Endothelial cell of umbilical vein (primary cell): ENCODE data around the gene GFER. TPM values are rescaled to one million over a fixed set of nuclear protein-coding genes. Genes with fewer than 3 reads are reported as not detected.

Source experiments
- BruUV-seq: library from RNA; stranded (reverse); fragments of 400-500 nt; replicated peaks from 2 replicates; lab custom pipeline; 2021; lab: Mats Ljungman, UMichigan
- CTCF ChIA-PET: fragments of 300-600, 350-600 bp; sonication (Branson Sonifier 250); formaldehyde crosslinking; loops from one replicate; lab custom pipeline; 2021; ENCODE audit warnings: antibody characterized with exemption, inconsistent platforms; lab: Charles Lee
- POLR2A ChIA-PET: fragments of 300-600, 350-600 bp; sonication (Branson Sonifier 250); formaldehyde crosslinking; loops from one replicate; lab custom pipeline; 2021; ENCODE audit warnings: antibody characterized with exemption, inconsistent platforms; lab: Charles Lee
- DNase-seq: peaks from one replicate; pipeline ENCODE4 v3.0.0-alpha.2; 2011; ENCODE audit warnings: low read depth, low spot score
- FAIRE-seq: peaks from 2 replicates; lab custom pipeline; 2011; peaks lifted over from hg19 to GRCh38; lab: Jason Lieb, UNC
- H2AFZ ChIP-seq: 2 replicates; pipeline ENCODE4 v1.6.0; 2012; ENCODE audit warnings: low read depth, low read length, control low read depth, inconsistent platforms
- H3K27ac ChIP-seq: 2 replicates; pipeline ENCODE4 v1.5.1; 2011; ENCODE audit warnings: low read depth, mild to moderate bottlenecking, control low read depth, low read length, moderate library complexity; ENCODE audit not compliant: insufficient read depth
- H3K27me3 ChIP-seq, 2 experiments: 2 replicates each; pipeline versions ENCODE4 v1.6.0 to v1.6.1; 2011; ENCODE audit warnings: low read length in 2 of 2, mixed read lengths in 1 of 2; ENCODE audit not compliant: control insufficient read depth in 2 of 2, insufficient read depth in 2 of 2
- H3K36me3 ChIP-seq, 2 experiments: 2 replicates in 1 of 2; 3 replicates in 1 of 2; pipeline ENCODE4 v1.5.1; 2011; ENCODE audit warnings: low read length in 2 of 2, mild to moderate bottlenecking in 1 of 2, moderate library complexity in 1 of 2; ENCODE audit not compliant: control insufficient read depth in 2 of 2, insufficient read depth in 2 of 2; ENCODE audit errors: extremely low read depth in 1 of 2
- H3K4me1 ChIP-seq: 3 replicates; pipeline ENCODE4 v1.5.1; 2011; ENCODE audit warnings: mild to moderate bottlenecking, low read length; ENCODE audit not compliant: control insufficient read depth, insufficient read depth; ENCODE audit errors: extremely low read depth
- H3K4me2 ChIP-seq: 2 replicates; pipeline ENCODE4 v1.6.1; 2011; ENCODE audit warnings: low read length, control low read depth, mixed read lengths; ENCODE audit not compliant: insufficient read depth
- H3K4me3 ChIP-seq, 3 experiments: fragments of 200-600 bp in 1 of 3; sonication (generic), shearing (Covaris generic) in 1 of 3; replicated peaks in 1 of 3; 2 replicates each; pipeline ENCODE4 v1.5.1; 2011 to 2016; ENCODE audit warnings: control low read depth in 3 of 3, low read length in 3 of 3, mild to moderate bottlenecking in 2 of 3, inconsistent platforms in 1 of 3, low read depth in 1 of 3, moderate library complexity in 1 of 3; ENCODE audit not compliant: insufficient read depth in 1 of 3
- H3K79me2 ChIP-seq: 2 replicates; pipeline ENCODE4 v1.6.0; 2012; ENCODE audit warnings: low read length, inconsistent platforms; ENCODE audit not compliant: control insufficient read depth, insufficient read depth
- H3K9ac ChIP-seq: replicated peaks from 2 replicates; pipeline ENCODE3; 2011; ENCODE audit warnings: low read length, control low read depth; ENCODE audit not compliant: insufficient read depth; ENCODE audit errors: extremely low read depth
- H3K9me1 ChIP-seq: replicated peaks from 3 replicates; pipeline ENCODE4 v1.6.0; 2011; ENCODE audit warnings: mild to moderate bottlenecking, low read length; ENCODE audit not compliant: control insufficient read depth, insufficient read depth; ENCODE audit errors: extremely low read depth
- H3K9me3 ChIP-seq: replicated peaks from 2 replicates; pipeline ENCODE4 v1.5.1; 2012; ENCODE audit warnings: low read length, inconsistent platforms; ENCODE audit not compliant: control insufficient read depth, insufficient read depth
- H4K20me1 ChIP-seq: replicated peaks from 2 replicates; pipeline ENCODE3; 2011; ENCODE audit warnings: mild to moderate bottlenecking, low read length; ENCODE audit not compliant: control insufficient read depth, insufficient read depth; ENCODE audit errors: extremely low read depth
- EZH2 ChIP-seq: IDR thresholded peaks from 2 replicates; pipeline ENCODE4 v1.6.1; 2012; ENCODE audit warnings: borderline replicate concordance, low read depth, mild to moderate bottlenecking, moderate library complexity, low read length, inconsistent platforms; ENCODE audit not compliant: severe bottlenecking
- FOS ChIP-seq: IDR thresholded peaks from 2 replicates; pipeline ENCODE4 v1.6.1; 2011; ENCODE audit warnings: mild to moderate bottlenecking, low read length, moderate library complexity, borderline replicate concordance; ENCODE audit not compliant: insufficient read depth
- GATA2 ChIP-seq: IDR thresholded peaks from 2 replicates; pipeline ENCODE4 v1.7.0; 2011; ENCODE audit warnings: low read depth, mild to moderate bottlenecking, moderate library complexity, mixed read lengths, low read length; ENCODE audit not compliant: insufficient read length, insufficient read depth
- JUN ChIP-seq: IDR thresholded peaks from 2 replicates; pipeline ENCODE4 v1.6.1; 2011; ENCODE audit warnings: borderline replicate concordance, low read depth; ENCODE audit not compliant: insufficient read length, insufficient read depth
- MYC ChIP-seq: IDR thresholded peaks from one replicate; pipeline ENCODE4 v1.6.1; 2011; ENCODE audit warnings: mild to moderate bottlenecking, low read depth, low read length
- POLR2A ChIP-seq: IDR thresholded peaks from 2 replicates; pipeline ENCODE4 v1.6.1; 2012; ENCODE audit warnings: low read depth, mild to moderate bottlenecking, control low read depth, low read length
- POLR2AphosphoS5 ChIP-seq: IDR thresholded peaks from 2 replicates; pipeline ENCODE4 v1.6.1; 2012; ENCODE audit warnings: low read depth, mild to moderate bottlenecking, control low read depth, low read length, moderate library complexity; ENCODE audit not compliant: insufficient read depth
- dilution Hi-C: fragments of 300-500 bp; cut with MboI; formaldehyde crosslinking; loops from one replicate; pipeline ENCODE4 v1.15.0; 2019; ENCODE audit warnings: low sequenced_read_pairs; ENCODE audit not compliant: extremely low pct_ligation_motif_present
- intact Hi-C: fragments of 100-400 bp; cut with micrococcal nuclease; formaldehyde crosslinking; loops from one replicate; pipeline ENCODE4 v1.10.0; 2022
- polyA plus RNA-seq, 4 experiments: library from polyadenylated mRNA; depleted of rRNA in 3 of 4; stranded (reverse) in 3 of 4; unstranded in 1 of 4; fragments of >200 nt; gene quantifications; 2 replicates each; pipeline versions ENCODE4 v1.2.1 to v1.2.3, GENCODE V29; 2011 to 2012; ENCODE audit warnings: missing spikeins in 1 of 4
- total RNA-seq: library from RNA; stranded (reverse); gene quantifications from 2 replicates; pipeline ENCODE4 v1.2.3, GENCODE V29; 2021
- TF ChIP-seq, protein P1 (sequence below): IDR thresholded peaks from 2 replicates; pipeline ENCODE4 v1.6.1; 2011; ENCODE audit not compliant: insufficient read depth, insufficient read length
- TF ChIP-seq, protein P2 (sequence below), 2 donors: IDR thresholded peaks; 1 replicate in 1 of 2; 2 replicates in 1 of 2; pipeline ENCODE4 v1.5.1; 2011; ENCODE audit warnings: low read length in 2 of 2, mild to moderate bottlenecking in 2 of 2, moderate library complexity in 2 of 2, control low read depth in 1 of 2, inconsistent platforms in 1 of 2, low read depth in 1 of 2; ENCODE audit not compliant: insufficient read depth in 1 of 2; ENCODE audit errors: extremely low read depth in 1 of 2

GFER gene
- total and polyA plus RNA-seq, 2 donors (not counting 3 experiments of a cell fraction or from before 2014, with no cell fraction given), result 13.7 to 29.9 TPM

DNA sequence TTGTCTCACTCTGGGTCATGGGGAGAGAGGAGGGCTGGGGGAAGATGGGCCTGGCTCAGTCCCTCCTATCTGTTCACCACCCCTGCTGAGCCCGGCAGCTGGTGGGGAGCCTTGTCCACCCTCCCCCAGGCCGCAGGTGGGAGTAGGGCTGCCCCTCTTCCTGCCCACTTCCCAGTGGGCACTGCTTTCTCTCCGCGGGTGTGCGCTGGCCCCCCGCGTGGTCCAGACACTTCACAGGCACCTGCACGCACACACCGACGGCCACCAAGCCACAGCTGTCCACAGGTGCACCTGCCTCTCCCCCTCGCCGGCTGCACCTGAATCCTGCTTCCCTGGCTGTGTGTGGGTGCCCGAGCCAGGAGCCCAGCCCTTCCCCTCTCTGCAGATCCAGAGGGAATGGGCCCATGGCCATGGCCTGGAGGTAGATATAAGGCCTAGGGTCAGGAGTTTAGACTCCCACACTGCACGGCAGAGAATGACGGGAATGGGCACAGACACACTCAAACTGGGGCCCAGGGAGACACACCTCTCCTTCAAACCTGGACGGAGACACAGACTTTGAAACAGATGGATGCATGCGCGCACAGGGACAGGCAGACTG is 44.7 kb downstream of the GFER start:
- Histone ChIP-seq H2AFZ (no peak overlapping the region), H4K20me1 (no peaks in the 10 kb centered on the region), H3K4me2 (no peak overlapping the region), H3K79me2 (peaks cover 16% of the 10 kb centered on the region), H3K36me3 (no peaks in the 10 kb centered on the region), H3K9me3 (no peaks in the 10 kb centered on the region), H3K27ac (no peak overlapping the region), H3K9me1 (no peaks in the 10 kb centered on the region), H3K27me3 (no peaks in the 10 kb centered on the region), H3K9ac (no peak overlapping the region), H3K4me1 (peaks cover 40% of the 10 kb centered on the region), H3K4me3 (no peak overlapping the region)
- ChIA-PET CTCF (interaction anchor here (0.9 to 1.6 kb wide), 3 partner anchors 16 to 27 kb away, joined by 3 to 5 read pairs (median 4); partner anchors contain the start of genes NTHL1 and TSC2), POLR2A (no interaction called here)
- intact Hi-C loops, result no loop called here
- TF ChIP-seq, protein P1, sequence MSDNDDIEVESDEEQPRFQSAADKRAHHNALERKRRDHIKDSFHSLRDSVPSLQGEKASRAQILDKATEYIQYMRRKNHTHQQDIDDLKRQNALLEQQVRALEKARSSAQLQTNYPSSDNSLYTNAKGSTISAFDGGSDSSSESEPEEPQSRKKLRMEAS, result no peak
- TF ChIP-seq, protein P2, sequence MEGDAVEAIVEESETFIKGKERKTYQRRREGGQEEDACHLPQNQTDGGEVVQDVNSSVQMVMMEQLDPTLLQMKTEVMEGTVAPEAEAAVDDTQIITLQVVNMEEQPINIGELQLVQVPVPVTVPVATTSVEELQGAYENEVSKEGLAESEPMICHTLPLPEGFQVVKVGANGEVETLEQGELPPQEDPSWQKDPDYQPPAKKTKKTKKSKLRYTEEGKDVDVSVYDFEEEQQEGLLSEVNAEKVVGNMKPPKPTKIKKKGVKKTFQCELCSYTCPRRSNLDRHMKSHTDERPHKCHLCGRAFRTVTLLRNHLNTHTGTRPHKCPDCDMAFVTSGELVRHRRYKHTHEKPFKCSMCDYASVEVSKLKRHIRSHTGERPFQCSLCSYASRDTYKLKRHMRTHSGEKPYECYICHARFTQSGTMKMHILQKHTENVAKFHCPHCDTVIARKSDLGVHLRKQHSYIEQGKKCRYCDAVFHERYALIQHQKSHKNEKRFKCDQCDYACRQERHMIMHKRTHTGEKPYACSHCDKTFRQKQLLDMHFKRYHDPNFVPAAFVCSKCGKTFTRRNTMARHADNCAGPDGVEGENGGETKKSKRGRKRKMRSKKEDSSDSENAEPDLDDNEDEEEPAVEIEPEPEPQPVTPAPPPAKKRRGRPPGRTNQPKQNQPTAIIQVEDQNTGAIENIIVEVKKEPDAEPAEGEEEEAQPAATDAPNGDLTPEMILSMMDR (IDR thresholded peaks at IDR 0.05; ENCODE audit: extremely low read depth in 1 of 2, insufficient read depth in 1 of 2, low read depth in 1 of 2, low read length in 2 of 2), result no peak
- TF ChIP-seq FOS (no peak), GATA2 (no peak), EZH2 (no peak), POLR2A (no peak), POLR2AphosphoS5 (no peak), MYC (no peak), JUN (no peak)
- DNase-seq (no peak), FAIRE-seq (no peak)
- dilution Hi-C loops, result loop anchor here (25.0 kb wide), 1 partner anchor 134 kb away; the partner anchor contains the start of gene TRAF7
- no TSS peak for BruUV-seq
